ENCODE data around the gene RAP2A. TPM values are rescaled to one million over a fixed set of nuclear protein-coding genes. Genes with fewer than 3 reads are reported as not detected.
A peak's percentile ranks its signal among the peaks of the same experiment; 100 is the strongest.

The RAP2A gene
- total RNA-seq, 2 donors from 2014 or later: 7.5 to 11.6 TPM

DNA sequence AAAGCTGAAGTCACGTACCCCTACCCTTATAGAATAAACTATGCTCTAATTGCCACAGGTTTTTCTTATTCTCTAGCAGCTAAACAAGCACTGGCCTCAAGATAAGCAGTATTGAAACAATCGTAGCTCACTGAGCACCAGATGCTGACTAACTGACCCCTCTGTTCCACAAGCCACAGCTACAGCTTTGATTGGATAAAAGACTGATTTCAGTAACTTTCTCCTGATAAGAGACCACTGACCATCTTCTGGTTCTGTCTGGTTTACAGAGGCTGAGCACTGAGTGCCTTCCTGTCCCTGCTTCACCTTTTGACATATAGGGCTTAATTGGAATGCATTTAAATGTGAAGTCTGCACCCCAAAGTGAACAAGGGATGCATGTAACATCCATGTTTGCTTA lies 8.4 kb upstream of the RAP2A start:
- intact Hi-C loops (cut with DNase I): no loop called here
- no peaks in the 10 kb centered on the region for H3K9me3 ChIP-seq
- no peak overlapping the region for H3K4me3 ChIP-seq
- 92% methylated on average over 2 of the region's 2 CpGs for WGBS
- H3K27me3 ChIP-seq (replicated peaks; ENCODE audit: insufficient read depth): no peaks in the 10 kb centered on the region
- TF ChIP-seq POLR2A (IDR thresholded peaks at IDR 0.05) (no peak), POLR2AphosphoS5 (IDR thresholded peaks at IDR 0.05) (no peak), CTCF (IDR thresholded peaks at IDR 0.05) (no peak)
- no peak for DNase-seq (ENCODE audit: low spot score)
- no peak overlapping the region for H3K27ac ChIP-seq
- no peaks in the 10 kb centered on the region for H3K4me1 ChIP-seq (replicated peaks)
- no peaks in the 10 kb centered on the region for H3K36me3 ChIP-seq

- H3K27me3 ChIP-seq (replicated peaks; ENCODE audit: insufficient read depth): no peaks in the 10 kb centered on the region
- intact Hi-C loops (cut with DNase I): no loop called here
- H3K4me3 ChIP-seq: no peak overlapping the region
- no peaks in the 10 kb centered on the region for H3K9me3 ChIP-seq
- no peaks in the 10 kb centered on the region for H3K36me3 ChIP-seq
- H3K4me1 ChIP-seq (replicated peaks): no peaks in the 10 kb centered on the region
- no peak for TF ChIP-seq POLR2A (IDR thresholded peaks at IDR 0.05)
- no peak for TF ChIP-seq CTCF (IDR thresholded peaks at IDR 0.05)
- no peak for TF ChIP-seq POLR2AphosphoS5 (IDR thresholded peaks at IDR 0.05)
- DNase-seq (ENCODE audit: low spot score): no peak
- H3K27ac ChIP-seq: no peak overlapping the region
- 88% methylated on average over 3 of the region's 3 CpGs for WGBS
Measured at GRCh38 chr13:97426695-97427094, 7.3 kb upstream of the RAP2A start.

DNA sequence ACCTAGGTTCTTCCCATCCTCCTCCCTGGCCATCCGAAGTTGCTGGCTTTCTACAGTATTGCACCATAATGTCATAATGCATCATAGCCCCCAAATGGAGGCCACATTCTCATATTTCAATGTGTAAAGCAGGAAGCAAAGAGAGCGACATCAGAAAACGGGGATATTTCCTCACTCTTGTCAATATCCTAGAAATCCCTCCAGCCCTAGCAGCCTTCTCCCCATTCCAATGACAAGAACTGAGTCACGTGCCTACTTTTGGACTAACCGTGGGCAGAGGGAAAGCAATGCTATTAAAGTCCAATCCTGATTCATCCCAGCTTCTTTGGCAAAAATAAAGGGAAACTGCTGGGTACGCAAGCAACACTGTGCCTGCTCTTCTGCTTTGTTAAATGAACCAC lies 4.3 kb upstream of the RAP2A start:
- Histone ChIP-seq H3K9me3 (no peaks in the 10 kb centered on the region), H3K36me3 (no peaks in the 10 kb centered on the region), H3K4me1 (replicated peaks) (no peaks in the 10 kb centered on the region), H3K27ac (no peak overlapping the region), H3K27me3 (replicated peaks; ENCODE audit: insufficient read depth) (no peaks in the 10 kb centered on the region), H3K4me3 (no peak overlapping the region)
- no peak for DNase-seq (ENCODE audit: low spot score)
- intact Hi-C loops (cut with DNase I): loop anchor here (5.0 kb wide), 3 partner anchors 62 to 317 kb away; partner anchors contain the start of gene MBNL2
- WGBS: 46% methylated on average over 6 of the region's 6 CpGs
- TF ChIP-seq POLR2AphosphoS5 (IDR thresholded peaks at IDR 0.05) (peak; percentile 8), CTCF (IDR thresholded peaks at IDR 0.05) (no peak), POLR2A (IDR thresholded peaks at IDR 0.05) (no peak)

- TF ChIP-seq CTCF (IDR thresholded peaks at IDR 0.05) (no peak), POLR2AphosphoS5 (IDR thresholded peaks at IDR 0.05) (no peak), POLR2A (IDR thresholded peaks at IDR 0.05) (no peak)
- intact Hi-C loops (cut with DNase I): loop anchor here (5.0 kb wide), 3 partner anchors 63 to 318 kb away; partner anchors contain the start of gene MBNL2
- no peak overlapping the region for H3K4me3 ChIP-seq
- H3K9me3 ChIP-seq: no peaks in the 10 kb centered on the region
- H3K4me1 ChIP-seq (replicated peaks): no peaks in the 10 kb centered on the region
- H3K27ac ChIP-seq: no peak overlapping the region
- DNase-seq (ENCODE audit: low spot score): no peak
- no peaks in the 10 kb centered on the region for H3K27me3 ChIP-seq (replicated peaks; ENCODE audit: insufficient read depth)
- H3K36me3 ChIP-seq: no peaks in the 10 kb centered on the region
- WGBS: 57% methylated on average over 4 of the region's 4 CpGs
Measured at GRCh38 chr13:97430296-97430695, 3.7 kb upstream of the RAP2A start.

GRCh38 chr13:97431171-97431764 lies 2.7 kb upstream of the RAP2A start:
- WGBS: 81% methylated on average over 4 of the region's 4 CpGs
- Histone ChIP-seq H3K9me3 (no peaks in the 10 kb centered on the region), H3K27me3 (replicated peaks; ENCODE audit: insufficient read depth) (no peaks in the 10 kb centered on the region), H3K4me3 (no peak overlapping the region), H3K36me3 (no peaks in the 10 kb centered on the region), H3K27ac (no peak overlapping the region), H3K4me1 (replicated peaks) (no peaks in the 10 kb centered on the region)
- TF ChIP-seq CTCF (IDR thresholded peaks at IDR 0.05): no peak
- no peak for TF ChIP-seq POLR2A (IDR thresholded peaks at IDR 0.05)
- no peak for TF ChIP-seq POLR2AphosphoS5 (IDR thresholded peaks at IDR 0.05)
- intact Hi-C loops (cut with DNase I): loop anchor here (5.0 kb wide), 3 partner anchors 64 to 319 kb away; partner anchors contain the start of gene MBNL2
- no peak for DNase-seq (ENCODE audit: low spot score)

Data from prostate gland (tissue), 2 donors.